ENCODE data around the gene KIAA0319L.
A peak's percentile ranks its signal among the peaks of the same experiment; 100 is the strongest.
"Not testable (repeated sequence)": the region's sequence is repeated elsewhere in the genome, so short reads cannot be mapped to it uniquely, and the experiment has no call there.

KIAA0319L gene

DNA sequence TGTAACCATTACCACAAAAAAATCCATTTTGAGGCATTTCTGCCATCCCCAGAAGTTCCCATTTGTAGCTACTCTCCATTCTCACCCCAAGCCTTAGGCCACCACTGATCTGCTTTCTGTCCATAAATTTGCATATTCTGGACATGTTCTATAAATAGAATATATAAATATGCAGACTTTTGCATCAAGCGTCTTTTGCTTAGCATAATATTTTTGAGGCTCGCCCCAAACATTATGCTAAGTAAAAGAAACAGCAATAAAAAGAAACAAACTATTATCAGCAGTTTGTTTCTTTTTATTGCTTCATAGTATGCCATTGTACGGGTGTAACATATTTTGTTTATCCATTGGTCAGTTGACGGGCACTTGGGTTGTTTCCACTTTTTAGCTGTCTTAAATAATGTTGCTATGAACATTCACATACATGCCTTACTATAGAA lies 23.8 kb upstream of the KIAA0319L start:
- DNase-seq, result no peak

DNA sequence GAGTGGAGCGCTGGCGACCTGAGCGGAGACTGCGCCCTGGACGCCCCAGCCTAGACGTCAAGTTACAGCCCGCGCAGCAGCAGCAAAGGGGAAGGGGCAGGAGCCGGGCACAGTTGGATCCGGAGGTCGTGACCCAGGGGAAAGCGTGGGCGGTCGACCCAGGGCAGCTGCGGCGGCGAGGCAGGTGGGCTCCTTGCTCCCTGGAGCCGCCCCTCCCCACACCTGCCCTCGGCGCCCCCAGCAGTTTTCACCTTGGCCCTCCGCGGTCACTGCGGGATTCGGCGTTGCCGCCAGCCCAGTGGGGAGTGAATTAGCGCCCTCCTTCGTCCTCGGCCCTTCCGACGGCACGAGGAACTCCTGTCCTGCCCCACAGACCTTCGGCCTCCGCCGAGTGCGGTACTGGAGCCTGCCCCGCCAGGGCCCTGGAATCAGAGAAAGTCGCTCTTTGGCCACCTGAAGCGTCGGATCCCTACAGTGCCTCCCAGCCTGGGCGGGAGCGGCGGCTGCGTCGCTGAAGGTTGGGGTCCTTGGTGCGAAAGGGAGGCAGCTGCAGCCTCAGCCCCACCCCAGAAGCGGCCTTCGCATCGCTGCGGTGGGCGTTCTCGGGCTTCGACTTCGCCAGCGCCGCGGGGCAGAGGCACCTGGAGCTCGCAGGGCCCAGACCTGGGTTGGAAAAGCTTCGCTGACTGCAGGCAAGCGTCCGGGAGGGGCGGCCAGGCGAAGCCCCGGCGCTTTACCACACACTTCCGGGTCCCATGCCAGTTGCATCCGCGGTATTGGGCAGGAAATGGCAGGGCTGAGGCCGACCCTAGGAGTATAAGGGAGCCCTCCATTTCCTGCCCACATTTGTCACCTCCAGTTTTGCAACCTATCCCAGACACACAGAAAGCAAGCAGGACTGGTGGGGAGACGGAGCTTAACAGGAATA lies 20.1 kb upstream of the KIAA0319L start:
- peak; percentile 69 for DNase-seq

DNA sequence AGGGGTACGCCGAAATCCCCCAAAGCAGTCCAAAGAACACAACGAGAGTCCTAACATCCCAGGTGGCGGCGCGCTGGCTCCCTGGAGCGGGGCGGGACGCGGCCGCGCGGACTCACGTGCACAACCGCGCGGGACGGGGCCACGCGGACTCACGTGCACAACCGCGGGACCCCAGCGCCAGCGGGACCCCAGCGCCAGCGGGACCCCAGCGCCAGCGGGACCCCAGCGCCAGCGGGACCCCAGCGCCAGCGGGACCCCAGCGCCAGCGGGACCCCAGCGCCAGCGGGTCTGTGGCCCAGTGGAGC lies 19.5 kb upstream of the KIAA0319L start:
- DNase-seq, result not testable (repeated sequence)

DNA sequence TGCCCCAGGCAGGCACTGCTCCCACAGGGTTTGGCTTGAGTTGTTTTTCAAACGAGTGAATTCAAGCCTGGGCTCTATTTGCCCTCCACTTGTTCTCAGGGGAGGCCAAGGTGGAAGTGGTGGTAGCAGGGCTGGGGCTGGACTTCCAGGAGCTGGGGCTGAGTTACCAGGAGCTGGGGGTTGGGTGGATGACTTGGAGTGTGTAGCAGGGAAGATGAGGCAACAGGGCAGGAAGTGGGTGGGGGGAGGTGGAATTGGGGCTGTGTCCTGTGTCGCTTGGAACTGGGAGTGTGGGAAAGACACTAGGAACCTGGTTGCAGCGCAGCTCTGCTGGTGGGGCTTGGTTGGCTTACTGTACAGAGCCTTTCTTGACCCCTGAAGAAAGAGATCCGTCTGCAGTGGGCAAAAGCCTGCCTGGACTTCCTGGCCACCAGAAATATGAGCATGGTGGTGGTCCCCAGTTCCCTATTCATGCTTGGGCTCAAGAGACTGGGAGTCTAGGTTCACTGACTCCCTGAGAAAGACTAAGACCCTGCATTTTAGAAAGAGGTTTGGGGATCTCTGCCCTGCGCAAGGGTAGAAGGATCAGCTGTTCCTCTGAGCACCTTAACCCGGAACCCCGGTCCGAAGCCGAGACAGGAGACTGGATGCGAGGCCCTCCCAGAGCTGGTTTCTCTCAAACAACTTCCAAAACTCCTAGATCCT lies 19.0 kb upstream of the KIAA0319L start:
- DNase-seq, result no peak

- DNase-seq, result no peak
Measured at GRCh38 chr1:35575416-35575958, 18.3 kb upstream of the KIAA0319L start.

- no peak for DNase-seq
Measured at GRCh38 chr1:35574655-35575415, 17.6 kb upstream of the KIAA0319L start.

DNA sequence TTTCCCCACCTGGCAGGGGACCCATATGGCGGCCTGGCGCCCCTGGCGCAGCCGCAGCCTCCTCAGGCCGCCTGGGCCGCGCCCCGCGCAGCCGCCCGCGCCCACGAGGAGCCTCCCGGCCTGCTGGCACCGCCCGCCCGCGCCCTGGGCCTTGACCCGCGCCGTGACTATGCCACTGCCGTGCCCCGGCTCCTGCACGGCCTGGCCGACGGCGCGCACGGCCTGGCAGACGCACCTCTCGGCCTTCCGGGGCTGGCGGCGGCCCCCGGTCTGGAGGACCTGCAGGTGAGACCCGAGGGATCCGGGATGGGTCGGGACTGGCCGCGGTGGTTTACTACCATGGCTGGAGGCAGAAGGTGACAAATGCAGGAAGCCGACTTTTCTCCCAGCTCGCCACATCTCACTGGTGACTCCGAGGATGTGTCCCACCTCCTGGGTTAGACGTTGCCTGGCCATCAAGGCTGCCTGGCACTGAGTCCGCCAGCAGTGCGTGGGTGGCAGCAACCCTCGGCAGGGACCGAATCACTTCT lies 17.0 kb upstream of the KIAA0319L start:
- no peak for DNase-seq

- DNase-seq, result no peak
Measured at GRCh38 chr1:35573198-35574124, 16.3 kb upstream of the KIAA0319L start, which contains the start of gene TFAP2E. Gene TFAP2E, plus strand, starts transcription at chr1:35573314. Its CDS starts 264 bp downstream, at chr1:35573578.

- no peak for DNase-seq
Measured at GRCh38 chr1:35572296-35572695, 15.1 kb upstream of the KIAA0319L start.

- no peak for DNase-seq
Measured at GRCh38 chr1:35571263-35571662, 14.1 kb upstream of the KIAA0319L start.

- DNase-seq, result no peak
Measured at GRCh38 chr1:35570589-35571137, 13.5 kb upstream of the KIAA0319L start.

DNA sequence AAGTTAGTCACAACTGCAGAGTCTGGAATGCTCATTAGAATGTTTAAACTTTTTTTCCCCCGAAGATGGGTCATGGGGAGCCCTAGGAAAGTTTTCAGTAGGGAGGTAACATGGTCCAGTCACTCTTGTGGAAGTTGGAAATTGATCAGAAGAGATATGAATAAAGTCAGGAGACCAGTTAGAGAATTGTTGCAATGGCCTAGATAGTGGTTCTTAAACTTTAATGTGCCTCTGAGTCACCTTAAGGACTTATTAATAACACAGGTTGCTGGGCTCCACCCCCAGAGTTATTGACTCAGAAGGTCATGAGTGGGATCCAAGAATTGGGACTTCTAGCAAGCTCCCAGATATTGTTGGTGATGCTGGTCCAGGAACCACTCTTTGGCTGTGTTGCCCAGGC lies 12.7 kb upstream of the KIAA0319L start:
- no peak for DNase-seq

- peak; percentile 71 for DNase-seq
Measured at GRCh38 chr1:35568975-35569395, 11.8 kb upstream of the KIAA0319L start.

- no peak for DNase-seq
Measured at GRCh38 chr1:35567947-35568558, 10.8 kb upstream of the KIAA0319L start.

GRCh38 chr1:35565742-35566133 lies 8.5 kb upstream of the KIAA0319L start:
- DNase-seq, result no peak

DNA sequence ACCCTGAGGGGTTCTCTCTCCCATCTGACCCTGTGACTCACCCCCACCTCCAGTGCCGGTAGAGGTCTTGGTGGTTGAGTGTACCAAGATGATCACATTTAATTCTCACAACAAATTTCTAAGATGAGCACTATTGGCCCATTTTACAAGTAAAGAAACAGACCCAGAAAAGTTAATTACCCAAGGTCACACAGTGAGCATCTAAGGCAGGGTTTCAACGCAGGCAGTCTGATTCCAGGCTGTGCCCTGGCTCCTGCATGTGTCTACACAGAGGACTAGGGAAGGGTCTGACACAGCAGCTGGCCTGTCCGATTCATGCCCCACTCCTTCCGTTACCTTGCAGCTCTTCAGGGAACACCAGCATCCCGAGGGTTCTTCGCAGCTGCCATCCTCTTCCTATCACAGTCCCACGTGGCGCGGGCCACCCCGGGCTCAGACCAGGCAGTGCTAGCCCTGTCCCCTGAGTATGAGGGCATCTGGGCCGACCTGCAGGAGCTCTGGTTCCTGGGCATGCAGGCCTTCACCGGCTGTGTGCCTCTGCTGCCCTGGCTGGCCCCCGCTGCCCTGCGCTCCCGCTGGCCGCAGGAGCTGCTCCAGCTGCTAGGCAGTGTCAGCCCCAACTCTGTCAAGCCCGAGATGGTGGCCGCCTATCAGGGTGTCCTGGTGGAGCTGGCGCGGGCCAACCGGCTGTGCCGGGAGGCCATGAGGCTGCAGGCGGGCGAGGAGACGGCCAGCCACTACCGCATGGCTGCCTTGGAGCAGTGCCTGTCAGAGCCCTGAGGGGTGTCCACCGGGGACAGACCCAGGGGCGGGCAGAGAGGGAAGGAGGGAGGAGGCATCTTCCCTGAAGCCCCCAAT lies 7.9 kb upstream of the KIAA0319L start:
- no peak for DNase-seq

- DNase-seq, result peak; percentile 79
Measured at GRCh38 chr1:35564037-35564883, 7.1 kb upstream of the KIAA0319L start.

DNA sequence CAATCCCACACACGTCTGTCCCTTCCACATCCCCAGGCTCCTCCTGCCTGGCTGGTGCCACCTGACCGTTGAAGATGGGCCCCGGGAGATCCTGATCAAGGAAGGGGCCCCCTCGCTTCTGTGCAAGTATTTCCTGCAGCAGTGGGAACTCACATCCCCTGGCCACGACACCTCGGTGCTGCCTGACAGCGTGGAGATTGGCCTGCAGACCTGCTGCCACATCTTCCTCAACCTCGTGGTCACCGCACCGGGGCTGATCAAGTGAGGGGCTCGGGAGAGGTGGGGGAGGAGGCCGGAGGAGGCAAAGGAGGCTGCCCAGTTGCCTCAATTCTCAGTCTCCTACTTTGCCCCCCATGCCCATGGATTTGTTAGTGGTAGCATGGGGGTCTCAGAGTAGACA lies 6.0 kb upstream of the KIAA0319L start:
- no peak for DNase-seq

Measured in CD4-positive, alpha-beta T cell treated with Interleukin-21 for 1 hour (primary cell).